Upper lobe of right lung (tissue), 1 donor: ENCODE measurements around the gene SRRM4. TPM values are rescaled to one million over a fixed set of nuclear protein-coding genes. Genes with fewer than 3 reads are reported as not detected.
A peak's percentile ranks its signal among the peaks of the same experiment; 100 is the strongest.

ENCODE experiments used
- ATAC-seq: fragments of 200-7000 bp; cut with Tn5 transposase; one replicate; pipeline ENCODE4 v1.9.1; 2020; ENCODE audit warnings: mild to moderate bottlenecking, moderate library complexity
- DNase-seq: peaks from one replicate; pipeline ENCODE4 v3.0.0-alpha.2; 2020
- H3K27ac ChIP-seq: fragments of 200-600 bp; one replicate; pipeline ENCODE4 v1.8.0; 2022
- H3K27me3 ChIP-seq: fragments of 200-600 bp; one replicate; pipeline ENCODE4 v1.8.0; 2022; ENCODE audit warnings: mild to moderate bottlenecking
- H3K36me3 ChIP-seq: fragments of 200-600 bp; one replicate; pipeline ENCODE4 v1.8.0; 2022
- H3K4me1 ChIP-seq: fragments of 200-600 bp; one replicate; pipeline ENCODE4 v1.8.0; 2022
- H3K4me3 ChIP-seq: fragments of 200-600 bp; one replicate; pipeline ENCODE4 v1.8.0; 2022; ENCODE audit warnings: mild to moderate bottlenecking
- H3K9me3 ChIP-seq: fragments of 200-600 bp; one replicate; pipeline ENCODE4 v1.8.0; 2022
- intact Hi-C: fragments of 100-400 bp; cut with DNase I; formaldehyde crosslinking; loops from one replicate; pipeline ENCODE4 v1.11.0; 2022
- total RNA-seq: library from RNA; stranded (reverse); fragmentation: NEBNext Ultra II Directional; extraction: Animal tissue kit (Norgen Biotek cat#: 25700); gene quantifications from one replicate; pipeline ENCODE4 v1.2.1, GENCODE V29; 2021
- TF ChIP-seq, protein P1 (sequence below): fragments of 200-600 bp; IDR thresholded peaks from one replicate; pipeline ENCODE4 v1.8.0; 2022; ENCODE audit warnings: antibody characterized with exemption
- donor health status: DM: no; HTN: yes; CAD: no; lungs with severe emphysema.

The SRRM4 gene
- total RNA-seq, 1 donor from 2014 or later = 0.12 TPM

DNA sequence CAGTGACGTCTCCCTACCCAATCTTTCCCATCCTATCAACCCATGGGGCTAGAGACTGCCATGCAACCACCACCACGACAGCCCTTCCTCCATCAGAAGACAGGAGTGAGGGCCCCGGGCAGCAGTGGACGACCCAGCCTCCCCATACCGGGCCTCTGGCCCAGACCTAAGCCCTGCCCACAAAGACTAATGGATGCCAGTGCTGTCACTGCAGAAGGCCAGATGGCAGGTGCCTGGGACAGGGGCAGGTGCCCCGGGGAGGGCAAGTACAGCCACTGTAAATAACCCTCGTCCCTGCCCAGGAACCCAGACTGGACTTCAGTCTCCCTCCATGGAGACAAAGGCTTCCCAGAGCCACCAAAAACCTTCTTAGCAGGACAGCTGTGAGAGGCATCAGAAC lies 177.1 kb downstream of the SRRM4 start:
- Histone ChIP-seq H3K4me3 (no peak overlapping the region), H3K27me3 (no peaks in the 10 kb centered on the region), H3K9me3 (no peaks in the 10 kb centered on the region), H3K36me3 (no peaks in the 10 kb centered on the region), H3K4me1 (no peaks in the 10 kb centered on the region), H3K27ac (no peak overlapping the region)
- TF ChIP-seq, protein P1, sequence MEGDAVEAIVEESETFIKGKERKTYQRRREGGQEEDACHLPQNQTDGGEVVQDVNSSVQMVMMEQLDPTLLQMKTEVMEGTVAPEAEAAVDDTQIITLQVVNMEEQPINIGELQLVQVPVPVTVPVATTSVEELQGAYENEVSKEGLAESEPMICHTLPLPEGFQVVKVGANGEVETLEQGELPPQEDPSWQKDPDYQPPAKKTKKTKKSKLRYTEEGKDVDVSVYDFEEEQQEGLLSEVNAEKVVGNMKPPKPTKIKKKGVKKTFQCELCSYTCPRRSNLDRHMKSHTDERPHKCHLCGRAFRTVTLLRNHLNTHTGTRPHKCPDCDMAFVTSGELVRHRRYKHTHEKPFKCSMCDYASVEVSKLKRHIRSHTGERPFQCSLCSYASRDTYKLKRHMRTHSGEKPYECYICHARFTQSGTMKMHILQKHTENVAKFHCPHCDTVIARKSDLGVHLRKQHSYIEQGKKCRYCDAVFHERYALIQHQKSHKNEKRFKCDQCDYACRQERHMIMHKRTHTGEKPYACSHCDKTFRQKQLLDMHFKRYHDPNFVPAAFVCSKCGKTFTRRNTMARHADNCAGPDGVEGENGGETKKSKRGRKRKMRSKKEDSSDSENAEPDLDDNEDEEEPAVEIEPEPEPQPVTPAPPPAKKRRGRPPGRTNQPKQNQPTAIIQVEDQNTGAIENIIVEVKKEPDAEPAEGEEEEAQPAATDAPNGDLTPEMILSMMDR = no peak
- ATAC-seq (peak; percentile 5), DNase-seq (no peak)
- intact Hi-C loops = no loop called here

DNA sequence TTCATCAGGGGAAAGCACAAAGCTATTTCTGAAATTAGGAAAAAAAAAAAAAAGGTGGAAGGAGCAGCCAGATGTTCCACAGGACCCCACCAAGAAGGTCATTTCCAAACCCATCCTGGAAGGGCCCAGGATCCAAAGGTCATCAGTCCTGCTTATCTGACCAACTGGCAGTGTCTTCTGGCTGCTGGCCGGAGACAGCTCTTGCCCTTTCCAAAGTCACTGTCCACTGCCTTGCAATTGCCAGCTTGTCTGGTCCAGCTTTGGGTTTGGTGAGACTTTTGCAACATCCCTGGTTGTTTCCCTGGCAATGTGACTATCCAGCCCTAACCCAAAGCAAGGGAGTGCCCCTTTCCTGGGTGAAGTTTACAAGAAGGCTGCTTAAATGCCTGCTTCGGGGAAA lies 178.5 kb downstream of the SRRM4 start:
- ATAC-seq = no peak
- Histone ChIP-seq H3K27ac (no peak overlapping the region), H3K27me3 (no peaks in the 10 kb centered on the region), H3K4me1 (no peaks in the 10 kb centered on the region), H3K9me3 (no peaks in the 10 kb centered on the region), H3K36me3 (no peaks in the 10 kb centered on the region), H3K4me3 (no peak overlapping the region)
- TF ChIP-seq, protein P1 = no peak
- intact Hi-C loops = no loop called here
- DNase-seq = no peak

DNA sequence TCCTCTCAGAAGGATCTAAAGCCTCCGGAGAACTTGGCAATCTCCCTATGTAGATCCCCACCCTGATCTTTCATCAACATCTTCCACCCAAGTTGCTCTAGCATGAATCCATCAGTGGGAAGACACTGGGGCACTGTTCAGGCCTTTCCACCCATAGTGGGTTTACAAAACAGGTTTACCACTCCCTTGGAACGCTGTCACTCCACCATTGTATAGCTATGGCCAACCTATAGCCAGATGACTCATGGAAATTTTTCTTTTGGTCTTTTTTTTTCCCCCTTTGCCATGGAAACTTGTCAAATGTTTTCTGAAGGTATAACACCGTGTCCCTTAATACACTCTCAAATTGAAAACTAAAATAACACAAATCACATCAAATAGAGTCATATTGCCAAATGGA lies 186.6 kb downstream of the SRRM4 start:
- no peak for DNase-seq
- Histone ChIP-seq H3K9me3 (no peaks in the 10 kb centered on the region), H3K4me1 (no peaks in the 10 kb centered on the region), H3K27me3 (no peaks in the 10 kb centered on the region), H3K36me3 (no peaks in the 10 kb centered on the region), H3K27ac (no peak overlapping the region), H3K4me3 (no peak overlapping the region)
- no peak for ATAC-seq
- TF ChIP-seq, protein P1 = no peak
- intact Hi-C loops = no loop called here

DNA sequence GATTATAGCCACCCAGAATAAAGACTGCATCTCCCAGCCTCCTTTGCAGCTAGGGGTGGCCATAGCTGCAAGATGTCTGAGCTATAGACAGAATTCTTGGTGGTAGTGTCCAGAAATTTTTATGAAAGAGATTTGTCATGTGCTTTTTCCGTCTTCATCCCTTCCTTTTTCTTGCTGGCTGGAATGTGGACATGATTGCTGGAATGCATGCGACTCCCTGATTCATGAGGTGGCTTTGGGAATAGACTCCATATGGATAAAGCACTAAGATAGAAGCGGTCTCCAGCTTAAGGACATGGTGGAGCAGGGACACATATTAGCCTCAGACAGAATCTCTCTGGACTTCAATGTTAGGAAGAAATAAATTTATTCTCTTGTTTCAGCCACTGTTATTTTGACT lies 187.4 kb downstream of the SRRM4 start:
- Histone ChIP-seq H3K27me3 (no peaks in the 10 kb centered on the region), H3K27ac (no peak overlapping the region), H3K9me3 (no peaks in the 10 kb centered on the region), H3K36me3 (no peaks in the 10 kb centered on the region), H3K4me1 (no peaks in the 10 kb centered on the region), H3K4me3 (no peak overlapping the region)
- DNase-seq (no peak), ATAC-seq (no peak)
- intact Hi-C loops = no loop called here
- TF ChIP-seq, protein P1 = no peak

DNA sequence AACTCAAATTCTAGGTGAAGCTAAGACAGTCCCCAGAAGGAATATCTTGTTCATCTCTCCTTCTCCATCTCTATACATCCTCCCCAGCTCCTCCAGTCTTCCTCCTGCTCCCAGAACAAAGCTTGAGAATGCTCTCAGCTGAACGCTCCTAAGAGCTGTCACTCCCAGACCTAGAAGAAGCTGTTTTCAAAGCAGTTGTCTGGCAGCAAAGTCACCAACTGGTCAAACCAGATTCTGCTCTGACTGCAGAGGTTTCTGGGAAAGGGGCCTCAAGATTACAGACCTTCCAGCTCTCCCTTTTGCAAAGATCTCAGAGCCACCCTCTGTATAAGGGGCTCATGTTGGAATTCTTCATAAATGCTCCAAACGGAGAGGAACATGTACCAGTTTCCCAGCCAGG lies 187.8 kb downstream of the SRRM4 start:
- intact Hi-C loops = no loop called here
- TF ChIP-seq, protein P1 = no peak
- Histone ChIP-seq H3K27ac (no peak overlapping the region), H3K4me3 (no peak overlapping the region), H3K36me3 (no peaks in the 10 kb centered on the region), H3K9me3 (no peaks in the 10 kb centered on the region), H3K4me1 (no peaks in the 10 kb centered on the region), H3K27me3 (no peaks in the 10 kb centered on the region)
- peak; percentile 59 for ATAC-seq
- DNase-seq = no peak

DNA sequence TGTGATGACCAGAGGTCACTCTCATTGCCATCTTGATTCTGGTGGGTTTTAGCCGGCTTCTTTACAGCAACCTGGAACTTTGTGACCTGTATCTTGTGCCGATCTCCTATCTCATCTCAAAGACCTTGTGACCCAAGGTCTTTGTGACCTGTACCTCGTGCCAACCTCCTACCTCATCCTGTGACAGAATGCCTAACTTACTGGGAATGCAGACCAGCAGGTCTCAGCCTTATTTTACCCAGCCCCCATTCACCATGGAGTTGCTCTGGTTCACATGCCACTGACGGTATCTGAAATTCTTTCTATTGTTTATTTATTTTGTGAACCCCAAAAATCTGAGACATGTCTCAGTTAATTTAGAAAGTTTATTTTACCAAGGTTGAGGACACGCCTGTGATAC lies 189.9 kb downstream of the SRRM4 start:
- TF ChIP-seq, protein P1 = no peak
- H3K36me3 ChIP-seq = no peaks in the 10 kb centered on the region
- no peaks in the 10 kb centered on the region for H3K9me3 ChIP-seq
- DNase-seq = no peak
- intact Hi-C loops = no loop called here
- H3K27ac ChIP-seq = no peak overlapping the region
- H3K4me1 ChIP-seq = peaks cover under 1% of the 10 kb centered on the region
- no peak overlapping the region for H3K4me3 ChIP-seq
- no peak for ATAC-seq
- no peaks in the 10 kb centered on the region for H3K27me3 ChIP-seq
